Heart left ventricle (tissue), 13 donors: ENCODE measurements around the gene TACR1.

Experiments used
- CTCF ChIP-seq, 12 donors: fragments of 200-600 bp; sonication (generic) in 4 of 12; IDR thresholded peaks; one replicate each; pipeline versions ENCODE4 v1.5.0 to v1.8.0; 2018 to 2022; ENCODE audit warnings: antibody characterized with exemption in 12 of 12, mild to moderate bottlenecking in 5 of 12
- POLR2A ChIP-seq, 2 donors: fragments of 450-650 bp; IDR thresholded peaks; one replicate each; pipeline ENCODE4 v1.6.1; 2017; ENCODE audit warnings: antibody characterized with exemption in 2 of 2, mild to moderate bottlenecking in 2 of 2, moderate library complexity in 2 of 2
- donor health status: ischemic (EF 13 %, LVEDD 7.1; RV severe dilation, severe dysfunction).
- donor health status: DM: no; HTN: yes; CAD: no.
- donor health status: DM: no; HTN: no; CAD: no.
- donor health status: ischemic (EF 25% LVEDD 6.9; RV normal size, moderate dysfunction).
- donor health status: ischemic (EF 25% LVEDD 5.7; RV mildly dilated, moderate dysfunction).
- donor health status: ischemic (EF 35%, LVEDD 5.7; RV mildly dilated, moderate dysfunction).
- donor health status: nonischemic (EF 11% LVEDD 7.7; RV severe dilation, severe dysfunction).
- donor health status: DM: yes; HTN: yes; CAD: no.
- donor health status: PGD.
- donor health status: ischemic (EF 29% LVEDD 5.4; RV normal size, mild dysfunction).
- donor health status: nonischemic (EF 23%, LVEDD 6.1; RV moderate dilation, normal function).

- TF ChIP-seq POLR2A (IDR thresholded peaks at IDR 0.05) (no peak), CTCF (IDR thresholded peaks at IDR 0.05) (no peak)
These were observed 11.1 kb upstream of the TACR1 start for GRCh38 chr2:75210409-75210808.
